SU-DHL-6 (cell line): ENCODE results near the gene ITSN2.

Experiments
- EZH2phosphoT487 ChIP-seq: fragments of 200-600 bp; sonication (generic), shearing (Covaris generic); conservative IDR thresholded peaks from 2 replicates; pipeline ENCODE4 v1.6.1; 2018; ENCODE audit warnings: mild to moderate bottlenecking, antibody characterized with exemption, low read length, moderate library complexity, mixed read lengths
- TF ChIP-seq, protein P1 (sequence below): fragments of 200-600 bp; sonication (generic); IDR thresholded peaks from one replicate; pipeline ENCODE4 v1.5.1; 2017; ENCODE audit warnings: antibody characterized with exemption, mild to moderate bottlenecking, low read length, moderate library complexity; ENCODE audit not compliant: insufficient read depth, poor library complexity, severe bottlenecking

DNA sequence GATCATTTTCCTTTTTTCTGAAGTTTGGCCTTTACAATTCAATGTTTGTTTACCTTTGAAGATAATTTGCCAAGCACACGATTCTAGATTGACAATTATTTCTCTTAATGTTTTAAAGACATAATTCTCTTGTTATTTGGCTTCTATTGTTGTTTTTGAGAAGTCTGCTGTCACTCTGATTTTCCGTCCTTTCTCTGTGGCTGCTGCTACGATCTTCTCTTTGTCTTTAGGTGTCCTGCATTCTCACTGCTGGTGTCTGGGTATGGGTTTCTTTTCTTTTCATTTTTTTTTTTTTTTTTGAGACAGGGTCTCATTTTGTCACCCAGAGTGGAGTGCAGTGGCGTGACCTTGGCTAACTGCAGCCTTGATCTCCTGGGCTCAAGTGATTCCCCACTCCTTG, 200.6 kb downstream of the ITSN2 start:
- TF ChIP-seq, protein P1, sequence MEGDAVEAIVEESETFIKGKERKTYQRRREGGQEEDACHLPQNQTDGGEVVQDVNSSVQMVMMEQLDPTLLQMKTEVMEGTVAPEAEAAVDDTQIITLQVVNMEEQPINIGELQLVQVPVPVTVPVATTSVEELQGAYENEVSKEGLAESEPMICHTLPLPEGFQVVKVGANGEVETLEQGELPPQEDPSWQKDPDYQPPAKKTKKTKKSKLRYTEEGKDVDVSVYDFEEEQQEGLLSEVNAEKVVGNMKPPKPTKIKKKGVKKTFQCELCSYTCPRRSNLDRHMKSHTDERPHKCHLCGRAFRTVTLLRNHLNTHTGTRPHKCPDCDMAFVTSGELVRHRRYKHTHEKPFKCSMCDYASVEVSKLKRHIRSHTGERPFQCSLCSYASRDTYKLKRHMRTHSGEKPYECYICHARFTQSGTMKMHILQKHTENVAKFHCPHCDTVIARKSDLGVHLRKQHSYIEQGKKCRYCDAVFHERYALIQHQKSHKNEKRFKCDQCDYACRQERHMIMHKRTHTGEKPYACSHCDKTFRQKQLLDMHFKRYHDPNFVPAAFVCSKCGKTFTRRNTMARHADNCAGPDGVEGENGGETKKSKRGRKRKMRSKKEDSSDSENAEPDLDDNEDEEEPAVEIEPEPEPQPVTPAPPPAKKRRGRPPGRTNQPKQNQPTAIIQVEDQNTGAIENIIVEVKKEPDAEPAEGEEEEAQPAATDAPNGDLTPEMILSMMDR: no peak
- TF ChIP-seq EZH2phosphoT487: no peak
